HCT116 (cell line): ENCODE data around the gene WNK2. TPM values are rescaled to one million over a fixed set of nuclear protein-coding genes. Genes with fewer than 3 reads are reported as not detected.

Experiments used
- ATAC-seq: fragments of 200-7000 bp; cut with Tn5 transposase; 2 replicates; pipeline ENCODE4 v1.9.1; 2020; ENCODE audit warnings: mild to moderate bottlenecking, moderate library complexity
- BruUV-seq: library from RNA; stranded (reverse); fragments of 400-500 nt; replicated peaks from 2 replicates; lab custom pipeline; 2021; lab: Mats Ljungman, UMichigan
- CTCF ChIA-PET: fragments of 300-600 bp; sonication (Branson Sonifier 250); formaldehyde crosslinking; loops from one replicate; lab custom pipeline; 2021; ENCODE audit warnings: antibody characterized with exemption; lab: Charles Lee
- POLR2A ChIA-PET: fragments of 300-600, 350-600 bp; sonication (Branson Sonifier 250); formaldehyde crosslinking; loops from one replicate; lab custom pipeline; 2021; ENCODE audit warnings: antibody characterized with exemption; lab: Charles Lee
- RAD21 ChIA-PET, 2 experiments: fragments of 300-600 bp; sonication (Branson Sonifier 250); formaldehyde crosslinking; loops; one replicate each; lab custom pipeline; 2023; ENCODE audit warnings: low total read pairs in 2 of 2; ENCODE audit not compliant: uncharacterized antibody in 2 of 2, unreplicated experiment in 2 of 2, low non-redundant PET in 1 of 2; lab: Charles Lee
- DNase-seq: peaks from one replicate; pipeline ENCODE4 v3.0.0-alpha.2; 2010; ENCODE audit warnings: low read depth, low spot score
- H2AFZ ChIP-seq: fragments of 200-600 bp; shearing (Covaris generic), sonication (generic); 2 replicates; pipeline ENCODE4 v1.6.1; 2017; ENCODE audit warnings: low read depth, mixed run types, mixed read lengths, antibody characterized with exemption, low read length; ENCODE audit not compliant: poor library complexity, severe bottlenecking
- H3K27ac ChIP-seq: 2 replicates; pipeline ENCODE4 v1.5.1; 2012; ENCODE audit warnings: low read depth, low read length
- H3K27me3 ChIP-seq: fragments of 200-600 bp; sonication (generic); 2 replicates; pipeline ENCODE4 v1.6.1; 2016; ENCODE audit warnings: mixed run types, low read length, mixed read lengths; ENCODE audit not compliant: insufficient read depth
- H3K36me3 ChIP-seq, 2 experiments: fragments of 200-500 bp in 1 of 2; fragments of 200-600 bp in 1 of 2; sonication (Bioruptor generic) in 1 of 2; sonication (generic) in 1 of 2; 2 replicates each; pipeline versions ENCODE4 v1.5.1 to v1.6.1; 2014 to 2016; ENCODE audit warnings: low read length in 2 of 2, inconsistent platforms in 1 of 2, mixed read lengths in 1 of 2, mixed run types in 1 of 2; ENCODE audit not compliant: insufficient read depth in 2 of 2, control insufficient read depth in 1 of 2
- H3K4me1 ChIP-seq, 2 experiments: fragments of 200-600 bp in 1 of 2; sonication (generic) in 1 of 2; 2 replicates each; pipeline versions ENCODE4 v1.5.1 to v1.6.1; 2012 to 2017; ENCODE audit warnings: low read length in 2 of 2, inconsistent platforms in 1 of 2, mild to moderate bottlenecking in 1 of 2, mixed read lengths in 1 of 2, mixed run types in 1 of 2, moderate library complexity in 1 of 2; ENCODE audit not compliant: insufficient read depth in 2 of 2, control insufficient read depth in 1 of 2
- H3K4me2 ChIP-seq: fragments of 200-600 bp; sonication (generic); 2 replicates; pipeline ENCODE4 v1.6.1; 2017; ENCODE audit warnings: mixed run types, low read length, mixed read lengths
- H3K4me3 ChIP-seq, 2 experiments: fragments of 200-600 bp in 1 of 2; sonication (generic) in 1 of 2; replicated peaks in 1 of 2; 2 replicates each; pipeline ENCODE4 v1.5.1; 2011 to 2016; ENCODE audit warnings: low read length in 2 of 2, control low read depth in 1 of 2, low read depth in 1 of 2, mild to moderate bottlenecking in 1 of 2, mixed read lengths in 1 of 2, mixed run types in 1 of 2
- H3K79me2 ChIP-seq: fragments of 200-600 bp; sonication (generic); 2 replicates; pipeline ENCODE4 v1.6.1; 2017; ENCODE audit warnings: mild to moderate bottlenecking, mixed run types, low read length, moderate library complexity, mixed read lengths; ENCODE audit not compliant: insufficient read depth
- H3K9ac ChIP-seq: fragments of 200-600 bp; sonication (generic); 2 replicates; pipeline ENCODE4 v1.6.1; 2016; ENCODE audit warnings: low read length, mixed read lengths
- H3K9me2 ChIP-seq: fragments of 200-600 bp; sonication (generic), shearing (Covaris generic); 2 replicates; pipeline ENCODE4 v1.6.1; 2017; ENCODE audit warnings: mixed run types, mild to moderate bottlenecking, moderate library complexity; ENCODE audit not compliant: insufficient read depth
- H3K9me3 ChIP-seq, 2 experiments: fragments of 200-500 bp in 1 of 2; fragments of 200-600 bp in 1 of 2; sonication (Bioruptor generic) in 1 of 2; sonication (generic) in 1 of 2; 2 replicates each; pipeline ENCODE4 v1.6.1; 2014 to 2017; ENCODE audit warnings: low read length in 2 of 2, mixed read lengths in 2 of 2, inconsistent platforms in 1 of 2, low read depth in 1 of 2, mild to moderate bottlenecking in 1 of 2, mixed run types in 1 of 2, moderate library complexity in 1 of 2; ENCODE audit not compliant: control insufficient read depth in 1 of 2, insufficient read depth in 1 of 2
- H4K20me1 ChIP-seq: fragments of 200-600 bp; sonication (generic), shearing (Covaris generic); 2 replicates; pipeline ENCODE4 v1.6.1; 2017; ENCODE audit warnings: mixed run types, mild to moderate bottlenecking, moderate library complexity; ENCODE audit not compliant: insufficient read depth
- CBX3 ChIP-seq: IDR thresholded peaks from 2 replicates; pipeline ENCODE4 v1.6.1; 2012; ENCODE audit warnings: low read depth
- CEBPB ChIP-seq: IDR thresholded peaks from 2 replicates; pipeline ENCODE4 v1.6.1; 2012; ENCODE audit warnings: low read depth
- EGR1 ChIP-seq: IDR thresholded peaks from 2 replicates; pipeline ENCODE4 v1.6.1; 2012; ENCODE audit warnings: low read depth
- ELF1 ChIP-seq: IDR thresholded peaks from 2 replicates; pipeline ENCODE4 v1.6.1; 2012; ENCODE audit warnings: low read depth, borderline replicate concordance
- EZH2phosphoT487 ChIP-seq: fragments of 200-600 bp; IDR thresholded peaks from 2 replicates; pipeline ENCODE4 v1.6.1; 2018; ENCODE audit warnings: antibody characterized with exemption, borderline replicate concordance
- JUND ChIP-seq: IDR thresholded peaks from 2 replicates; pipeline ENCODE4 v1.6.1; 2012
- POLR2AphosphoS5 ChIP-seq: IDR thresholded peaks from 2 replicates; pipeline ENCODE4 v1.6.1; 2011; ENCODE audit warnings: mild to moderate bottlenecking, low read depth, low read length, moderate library complexity
- RAD21 ChIP-seq: IDR thresholded peaks from 2 replicates; pipeline ENCODE4 v1.6.1; 2012; ENCODE audit warnings: low read depth, mild to moderate bottlenecking
- SIN3A ChIP-seq: IDR thresholded peaks from 2 replicates; pipeline ENCODE4 v1.6.1; 2012; ENCODE audit warnings: low read depth
- SP1 ChIP-seq: IDR thresholded peaks from 2 replicates; pipeline ENCODE4 v1.6.1; 2012; ENCODE audit warnings: low read depth
- SRF ChIP-seq: IDR thresholded peaks from 2 replicates; pipeline ENCODE4 v1.6.1; 2012; ENCODE audit warnings: low read depth
- TCF7L2 ChIP-seq: IDR thresholded peaks from 2 replicates; pipeline ENCODE4 v1.7.0; 2011; ENCODE audit warnings: borderline replicate concordance, inconsistent platforms; ENCODE audit not compliant: insufficient read depth, insufficient read length; ENCODE audit errors: extremely low read depth
- YY1 ChIP-seq: IDR thresholded peaks from 2 replicates; pipeline ENCODE4 v1.6.1; 2011; ENCODE audit warnings: low read length, low read depth, moderate library complexity, mild to moderate bottlenecking; ENCODE audit not compliant: insufficient replicate concordance; ENCODE audit errors: extremely low read depth
- ZFX ChIP-seq: fragments of 450-650 bp; IDR thresholded peaks from 2 replicates; pipeline ENCODE4 v1.6.1; 2017
- ZNF274 ChIP-seq: fragments of 200-500 bp; sonication (Bioruptor generic); IDR thresholded peaks from 2 replicates; pipeline ENCODE4 v1.6.1; 2014; ENCODE audit warnings: mild to moderate bottlenecking, low read depth, low read length, inconsistent platforms
- intact Hi-C: fragments of 100-400 bp; cut with micrococcal nuclease; formaldehyde crosslinking; loops from 2 replicates; pipeline ENCODE4 v1.10.0; 2022
- total RNA-seq: library from RNA; stranded (reverse); gene quantifications from one replicate; pipeline ENCODE4 v1.2.1, GENCODE V29; 2021; ENCODE audit not compliant: unreplicated experiment
- TF ChIP-seq, protein P1 (sequence below): IDR thresholded peaks from 2 replicates; pipeline ENCODE4 v1.6.1; 2012

Gene WNK2
- total RNA-seq, 1 experiment from 2014 or later, result 24.4 TPM

DNA sequence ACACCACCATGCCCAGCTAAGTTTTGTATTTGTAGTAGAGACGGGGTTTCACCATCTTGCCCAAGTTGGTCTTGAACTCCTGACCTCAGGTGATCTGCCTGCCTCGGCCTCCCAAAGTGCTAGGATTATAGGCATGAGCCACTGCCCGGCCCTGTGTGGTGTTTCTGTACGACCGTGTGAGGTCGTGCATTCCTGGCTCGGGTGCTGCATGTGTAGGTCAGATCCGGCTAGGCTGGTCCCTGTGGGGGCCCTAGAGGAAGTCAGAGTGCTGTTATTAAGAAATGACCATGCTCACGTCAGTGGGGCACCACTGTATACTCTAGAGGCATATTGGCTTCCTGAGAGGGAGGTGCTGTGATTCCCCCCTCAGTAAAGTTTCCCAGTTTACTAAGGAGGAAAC lies 13.7 kb downstream of the WNK2 start:
- intact Hi-C loops, result no loop called here
- Histone ChIP-seq H4K20me1 (no peaks in the 10 kb centered on the region), H3K27ac (no peak overlapping the region), H3K36me3 (no peaks in the 10 kb centered on the region), H3K9me2 (no peaks in the 10 kb centered on the region), H2AFZ (no peak overlapping the region), H3K4me1 (peaks cover 0 to 13% of the 10 kb centered on the region in 2 experiments; a peak in 1 of 4 replicates), H3K4me2 (no peak overlapping the region), H3K4me3 (no peak overlapping the region), H3K9me3 (no peaks in the 10 kb centered on the region), H3K79me2 (peaks cover 18% of the 10 kb centered on the region), H3K9ac (no peak overlapping the region), H3K27me3 (no peaks in the 10 kb centered on the region)
- ChIA-PET POLR2A (no interaction called here), CTCF (no interaction called here), RAD21 (no interaction called here)
- no TSS peak for BruUV-seq
- ATAC-seq, result no peak
- TF ChIP-seq YY1 (no peak), EGR1 (no peak), SIN3A (no peak), ELF1 (no peak), POLR2AphosphoS5 (no peak), EZH2phosphoT487 (no peak), ZFX (no peak), SRF (no peak)
- DNase-seq, result no peak

DNA sequence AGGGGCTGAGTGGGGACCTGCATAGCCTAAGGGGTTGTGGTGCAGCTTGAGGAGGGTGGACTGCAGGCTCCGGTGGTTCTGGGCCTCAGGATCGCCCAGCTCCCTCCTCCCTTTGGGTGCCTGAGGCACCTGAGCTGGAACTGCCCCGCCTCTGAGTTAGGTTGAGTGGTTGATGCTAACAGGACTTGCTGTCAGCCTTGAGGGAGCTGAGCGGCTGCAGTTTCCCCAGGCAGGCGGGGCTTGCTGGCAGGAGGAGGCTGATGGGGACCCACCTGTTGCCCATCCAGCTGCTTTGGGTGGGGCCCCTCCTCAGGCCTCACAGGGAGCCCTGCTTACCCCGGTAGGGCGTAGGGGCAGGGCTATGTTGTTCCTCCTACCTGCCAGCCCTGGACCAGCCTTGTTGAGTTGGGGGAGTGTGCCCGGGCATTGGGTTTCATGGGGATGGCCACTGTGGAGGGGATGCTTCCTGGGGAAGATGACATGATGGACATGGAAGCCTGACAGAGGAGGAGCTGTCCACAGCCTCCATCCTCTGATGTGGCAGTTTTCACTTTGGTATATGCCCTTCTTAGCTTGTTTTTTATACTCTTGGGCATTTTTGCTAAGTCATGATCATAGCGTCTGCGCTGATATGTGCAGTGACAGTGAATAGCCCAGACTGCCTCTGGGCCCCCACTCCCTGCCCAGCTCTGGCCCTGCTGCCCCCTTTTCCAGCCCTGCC lies 14.3 kb downstream of the WNK2 start:
- intact Hi-C loops, result no loop called here
- RAD21 ChIA-PET, result no interaction called here
- CTCF ChIA-PET, result no interaction called here
- ATAC-seq, result no peak
- H3K9ac ChIP-seq, result no peak overlapping the region
- no peak for TF ChIP-seq ZNF274
- no peak for TF ChIP-seq ZFX
- no peak for TF ChIP-seq EZH2phosphoT487
- TF ChIP-seq EGR1, result no peak
- no peak for TF ChIP-seq ELF1
- no peak for TF ChIP-seq RAD21
- no peak for TF ChIP-seq CBX3
- TF ChIP-seq, protein P1, sequence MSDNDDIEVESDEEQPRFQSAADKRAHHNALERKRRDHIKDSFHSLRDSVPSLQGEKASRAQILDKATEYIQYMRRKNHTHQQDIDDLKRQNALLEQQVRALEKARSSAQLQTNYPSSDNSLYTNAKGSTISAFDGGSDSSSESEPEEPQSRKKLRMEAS, result no peak
- TF ChIP-seq TCF7L2, result no peak
- no peak for TF ChIP-seq CEBPB
- no peak for TF ChIP-seq JUND
- no peak for TF ChIP-seq SIN3A
- no peak for TF ChIP-seq SP1
- TF ChIP-seq, all 23 proteins: peak for 0
- Histone ChIP-seq H3K79me2 (peaks cover 16% of the 10 kb centered on the region), H4K20me1 (no peaks in the 10 kb centered on the region), H3K4me3 (no peak overlapping the region), H3K36me3 (no peaks in the 10 kb centered on the region), H3K4me2 (no peak overlapping the region), H3K9me2 (no peaks in the 10 kb centered on the region), H3K27me3 (no peaks in the 10 kb centered on the region), H3K9me3 (no peaks in the 10 kb centered on the region), H3K4me1 (peaks cover 0 to 13% of the 10 kb centered on the region in 2 experiments; a peak in 1 of 4 replicates), H3K27ac (no peak overlapping the region), H2AFZ (no peak overlapping the region)
- POLR2A ChIA-PET, result no interaction called here
- BruUV-seq, result no TSS peak
- DNase-seq, result no peak
